ENCODE data around the gene B9D1. TPM values are rescaled to one million over a fixed set of nuclear protein-coding genes. Genes with fewer than 3 reads are reported as not detected.

B9D1 gene
- polyA plus RNA-seq, 3 donors = 1.0 TPM; not detected in 2

GRCh38 chr17:19390951-19391350 is 28.4 kb upstream of the B9D1 start:
- Mint-ChIP-seq H3K9me3 (no peaks in the 10 kb centered on the region), H3K27ac (peak overlapping the region in 1 of 7 donors; percentile 52), H3K4me3 (no peak overlapping the region), H3K4me1 (peaks cover 44% of the 10 kb centered on the region), H3K36me3 (peaks cover 3 to 7% of the 10 kb centered on the region in 2 donors), H3K27me3 (ENCODE audit: low read depth in 3 of 3) (peaks cover 3 to 6% (median 3%) of the 10 kb centered on the region in 3 donors)
- H2AFZ ChIP-seq (ENCODE audit: insufficient read depth, low read depth, low read length, poor library complexity, severe bottlenecking) = no peak overlapping the region
- no peak overlapping the region for H3K9ac ChIP-seq (ENCODE audit: insufficient read depth, low read length, poor library complexity, severe bottlenecking)
- H3K27me3 ChIP-seq (ENCODE audit: control insufficient read depth in 2 of 2, insufficient read depth in 2 of 2, low read length in 2 of 2) = no peaks in the 10 kb centered on the region
- WGBS (ENCODE audit: insufficient coverage) = no CpG with 5 or more reads among the region's 2 CpGs
- no peak overlapping the region for H3K4me3 ChIP-seq (replicated peaks in 1 of 3; ENCODE audit: low read depth in 2 of 3, low read length in 3 of 3)
- no peaks in the 10 kb centered on the region for H4K20me1 ChIP-seq (ENCODE audit: insufficient read depth, low read length)
- no peak overlapping the region for H3K27ac ChIP-seq (ENCODE audit: low read depth in 1 of 2, low read length in 2 of 2)
- TF ChIP-seq CTCF (IDR thresholded peaks at IDR 0.05) = no peak
- intact Hi-C loops (cut with micrococcal nuclease) = no loop called here
- H3K4me2 ChIP-seq (replicated peaks; ENCODE audit: extremely low read depth, low read length, poor library complexity, severe bottlenecking) = no peak overlapping the region
- H3K79me2 ChIP-seq (ENCODE audit: insufficient read depth, low read length) = no peaks in the 10 kb centered on the region
- DNase-seq = no peak
- H3K9me3 ChIP-seq (replicated peaks in 1 of 2; ENCODE audit: control insufficient read depth in 1 of 2, insufficient read depth in 1 of 2, low read length in 2 of 2) = no peaks in the 10 kb centered on the region
- peaks cover 41 to 44% of the 10 kb centered on the region in 2 donors for H3K4me1 ChIP-seq (ENCODE audit: control insufficient read depth in 1 of 2, insufficient read depth in 2 of 2, low read length in 2 of 2)
- no peaks in the 10 kb centered on the region for H3K36me3 ChIP-seq (replicated peaks in 1 of 2; ENCODE audit: control insufficient read depth in 1 of 2, insufficient read depth in 2 of 2, low read length in 2 of 2)

DNA sequence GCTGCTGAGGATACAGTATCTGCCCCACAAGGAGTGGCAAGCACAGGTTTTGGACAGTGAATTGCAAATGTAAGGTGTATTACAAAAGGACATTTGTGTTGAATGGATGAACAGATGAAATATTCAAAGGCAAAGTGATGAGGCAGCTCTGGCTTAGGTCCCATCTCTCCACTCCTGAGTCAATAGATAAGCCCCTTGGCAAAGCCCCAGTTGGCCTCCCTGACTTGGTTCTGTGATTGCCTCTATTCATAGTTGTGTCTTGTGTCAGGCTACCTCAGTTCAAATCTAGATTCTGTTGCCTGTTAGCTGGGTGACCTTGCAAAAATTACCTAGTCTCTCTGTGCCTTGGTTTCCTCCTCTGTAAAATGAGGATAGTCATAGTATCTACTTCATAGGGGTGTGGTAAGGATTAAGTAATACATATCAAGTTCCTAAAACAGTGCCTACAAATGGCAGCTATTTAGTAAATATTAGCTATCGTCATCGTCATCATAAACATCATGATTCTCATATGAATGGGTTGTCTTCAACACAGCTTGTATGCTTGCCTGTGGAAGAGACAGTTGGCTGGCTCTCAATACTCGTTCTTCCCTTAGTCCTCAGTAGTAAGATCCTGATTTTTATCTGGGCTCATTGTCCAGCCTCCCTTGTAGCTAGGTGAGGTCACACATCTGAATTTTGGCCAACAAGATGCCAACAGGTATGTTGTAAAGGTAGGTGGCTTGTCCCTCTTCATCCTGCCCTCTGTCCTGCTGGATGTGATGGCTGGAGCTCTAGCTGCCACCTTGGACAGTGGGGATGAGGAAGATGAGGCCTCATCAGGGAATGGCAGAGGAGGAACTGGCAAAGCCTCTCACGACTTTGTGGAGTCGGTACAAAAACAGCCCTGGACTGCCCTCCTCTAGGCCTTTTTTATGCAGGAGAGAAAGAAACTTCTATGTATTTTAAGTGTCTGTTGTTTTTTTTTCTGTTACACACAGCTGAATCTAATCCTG is 26.6 kb upstream of the B9D1 start:
- Mint-ChIP-seq H3K27me3 (ENCODE audit: low read depth in 3 of 3) (peaks cover 3 to 6% (median 3%) of the 10 kb centered on the region in 3 donors), H3K4me1 (peaks cover 63% of the 10 kb centered on the region), H3K4me3 (no peak overlapping the region), H3K36me3 (peaks cover 17 to 18% of the 10 kb centered on the region in 2 donors), H3K27ac (peak overlapping the region; percentile 89 to 98 (median 95)), H3K9me3 (peaks cover 0 to 2% (median 0%) of the 10 kb centered on the region in 7 donors)
- Histone ChIP-seq H3K79me2 (ENCODE audit: insufficient read depth, low read length) (no peaks in the 10 kb centered on the region), H2AFZ (ENCODE audit: insufficient read depth, low read depth, low read length, poor library complexity, severe bottlenecking) (peak overlapping the region; percentile 25), H3K36me3 (replicated peaks in 1 of 2; ENCODE audit: control insufficient read depth in 1 of 2, insufficient read depth in 2 of 2, low read length in 2 of 2) (peaks cover 4 to 5% of the 10 kb centered on the region in 2 donors), H3K27me3 (ENCODE audit: control insufficient read depth in 2 of 2, insufficient read depth in 2 of 2, low read length in 2 of 2) (no peaks in the 10 kb centered on the region), H3K27ac (ENCODE audit: low read depth in 1 of 2, low read length in 2 of 2) (peak overlapping the region; percentile 44 to 71), H4K20me1 (ENCODE audit: insufficient read depth, low read length) (no peaks in the 10 kb centered on the region), H3K9me3 (replicated peaks in 1 of 2; ENCODE audit: control insufficient read depth in 1 of 2, insufficient read depth in 1 of 2, low read length in 2 of 2) (no peaks in the 10 kb centered on the region), H3K9ac (ENCODE audit: insufficient read depth, low read length, poor library complexity, severe bottlenecking) (no peak overlapping the region), H3K4me2 (replicated peaks; ENCODE audit: extremely low read depth, low read length, poor library complexity, severe bottlenecking) (peak overlapping the region; percentile 8), H3K4me3 (replicated peaks in 1 of 3; ENCODE audit: low read depth in 2 of 3, low read length in 3 of 3) (no peak overlapping the region), H3K4me1 (ENCODE audit: control insufficient read depth in 1 of 2, insufficient read depth in 2 of 2, low read length in 2 of 2) (peaks cover 59 to 63% of the 10 kb centered on the region in 2 donors)
- intact Hi-C loops (cut with micrococcal nuclease) = no loop called here
- WGBS (ENCODE audit: insufficient coverage) = 100% methylated on average over 1 of the region's 5 CpGs
- DNase-seq = peak; percentile 58 to 84 (median 81)
- no peak for TF ChIP-seq CTCF (IDR thresholded peaks at IDR 0.05)
